ENCODE results near the gene RAD51B.

The RAD51B gene

DNA sequence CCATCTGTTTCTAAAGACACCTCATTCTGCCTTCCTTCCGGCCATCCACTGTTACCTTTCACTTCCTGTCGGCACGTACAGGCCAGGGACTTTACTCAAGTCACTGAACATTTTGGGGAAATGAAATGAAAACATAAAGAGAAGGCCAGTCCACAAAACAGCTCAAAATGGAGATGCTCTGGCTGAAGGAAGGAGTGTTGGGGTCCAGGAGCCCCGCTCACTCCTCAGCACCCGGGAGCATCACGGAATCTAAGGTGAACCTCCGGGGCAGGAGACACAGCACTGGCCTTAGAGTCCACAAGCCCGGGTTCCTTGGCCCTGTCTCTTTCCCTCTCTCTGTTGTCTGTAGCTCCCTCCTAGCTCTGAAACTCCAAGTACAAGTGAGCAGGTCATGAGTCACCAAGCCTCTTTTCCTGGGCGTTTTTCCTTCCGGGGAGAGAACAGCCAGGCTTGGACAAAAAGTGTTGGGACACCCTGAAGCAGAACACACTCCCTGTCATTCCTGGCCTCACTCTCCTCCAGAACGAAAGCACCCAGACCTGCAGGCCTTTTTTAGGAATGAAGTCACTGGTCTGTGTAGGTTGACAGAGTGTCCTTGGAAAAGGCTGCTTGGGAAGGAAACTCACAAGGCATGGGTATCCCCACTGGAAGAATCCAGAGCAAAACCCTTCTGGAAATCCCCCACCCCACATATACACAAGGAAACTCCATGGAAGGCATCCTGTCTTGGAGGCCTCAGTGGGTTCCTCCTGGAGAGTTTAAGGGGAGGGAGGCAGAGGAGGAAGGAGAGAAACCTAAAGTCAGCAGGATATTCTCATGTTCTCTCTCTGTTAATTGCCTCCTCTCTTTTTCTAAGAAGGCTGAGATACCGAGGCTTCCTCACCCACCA lies 728.0 kb downstream of the RAD51B start:
- no peak for DNase-seq

DNA sequence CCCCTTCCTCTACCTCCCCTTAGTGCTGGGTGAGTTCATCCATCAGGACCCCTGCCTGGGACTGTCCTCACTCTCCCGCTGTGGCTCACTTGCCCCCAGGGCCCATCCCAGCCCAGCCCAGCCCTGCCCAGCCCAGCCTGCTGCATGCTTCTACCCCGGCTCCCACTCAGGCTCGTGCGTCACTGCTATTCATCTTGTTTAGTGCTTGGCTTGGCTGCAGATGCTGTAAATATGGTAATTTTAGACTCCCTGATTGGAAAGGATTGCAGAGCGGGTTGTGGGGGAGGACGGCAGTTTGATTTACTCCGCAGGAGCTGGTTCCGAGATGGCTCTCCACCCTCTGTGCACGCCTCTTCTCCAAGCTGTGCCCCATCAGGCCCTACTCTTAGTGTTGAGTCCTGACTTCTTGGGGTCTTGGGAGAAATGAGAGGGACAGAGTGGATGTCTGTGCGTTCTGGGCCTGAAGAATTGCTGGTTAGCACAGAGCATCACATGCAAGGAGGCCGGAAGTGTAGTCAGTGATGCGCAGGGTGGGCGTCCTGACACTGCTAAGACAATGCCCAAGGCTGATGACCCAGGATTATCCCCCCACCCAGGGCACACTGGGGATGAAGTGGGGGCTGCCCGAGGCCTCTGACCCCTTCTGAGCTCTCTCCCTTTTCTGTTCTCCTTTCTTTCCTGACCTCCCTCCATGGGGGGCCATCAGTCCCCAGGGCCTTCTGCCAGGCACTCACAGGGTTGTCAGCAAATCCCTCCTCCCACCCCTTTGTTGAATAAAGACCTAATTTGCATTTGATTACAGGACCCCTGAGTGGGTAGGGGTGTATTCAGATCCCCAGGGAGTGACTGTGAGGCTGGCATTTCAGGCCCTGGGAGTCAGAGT lies 728.9 kb downstream of the RAD51B start:
- no peak for DNase-seq

DNA sequence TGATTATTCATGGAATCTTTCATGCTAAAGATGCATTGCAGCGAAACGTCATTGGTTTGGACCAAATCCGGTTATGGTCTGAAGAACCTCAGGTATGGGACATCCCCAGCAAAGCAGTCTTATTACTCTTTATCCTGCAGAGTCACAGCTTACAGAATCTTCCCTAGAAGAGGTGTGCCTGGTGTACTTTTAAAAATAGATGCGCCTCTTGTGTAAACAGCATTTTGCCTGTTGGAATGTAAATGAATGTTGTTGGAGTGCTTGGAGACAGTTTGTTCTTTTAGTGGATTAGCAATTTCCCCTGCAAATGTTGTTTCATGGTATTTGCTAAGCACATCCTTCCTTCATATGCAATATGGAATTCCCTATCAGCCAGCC lies 730.7 kb downstream of the RAD51B start:
- DNase-seq, result no peak

DNA sequence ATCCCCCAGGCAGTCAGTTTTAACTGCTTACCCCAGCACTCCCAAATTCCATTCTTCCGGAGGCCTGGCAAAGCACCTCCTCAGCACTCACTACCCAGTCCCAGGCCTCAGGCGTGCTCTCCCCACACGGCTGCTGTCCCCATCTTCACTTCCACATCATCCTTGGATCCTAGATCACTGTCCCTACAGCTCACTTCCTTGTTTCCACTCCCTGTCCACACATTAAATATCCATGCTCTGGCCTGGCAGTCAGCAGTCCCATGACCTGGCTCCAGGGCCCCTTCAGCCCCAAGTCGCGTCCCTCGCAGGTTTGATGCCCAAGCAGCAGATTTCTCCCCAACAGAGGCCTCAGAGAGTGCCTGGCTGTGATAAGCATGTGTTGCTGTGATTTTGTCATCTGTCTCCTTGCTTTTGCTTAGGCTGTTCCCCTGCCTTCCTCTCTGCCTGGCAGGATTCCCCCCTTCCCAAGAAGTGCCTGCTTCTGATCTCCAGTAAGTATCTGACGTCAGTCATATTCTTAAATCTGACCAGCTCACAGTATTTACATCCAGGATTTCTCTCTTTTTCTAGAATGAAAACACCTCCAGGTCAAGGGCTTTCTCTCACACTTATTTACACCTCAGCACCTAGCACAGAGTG lies 731.6 kb downstream of the RAD51B start:
- no peak for DNase-seq

DNA sequence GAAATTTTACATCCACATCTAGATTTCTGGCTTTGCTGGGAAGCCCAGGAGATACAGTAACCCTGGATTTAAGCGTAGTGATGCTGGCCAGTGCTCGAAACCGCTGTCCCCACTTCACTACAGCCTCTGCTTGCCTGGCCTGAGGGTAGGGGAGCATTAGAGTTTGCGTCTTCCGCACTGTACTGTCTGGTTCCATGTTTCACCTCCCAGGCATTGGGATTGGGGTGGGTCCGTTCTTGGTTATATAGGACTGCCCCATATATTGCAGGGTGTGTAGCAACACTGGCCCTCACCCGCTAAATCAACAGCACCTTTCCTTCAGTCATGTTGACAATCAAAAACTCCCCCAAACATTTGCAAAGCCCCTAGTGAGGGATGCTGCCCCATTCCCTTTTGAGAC lies 732.5 kb downstream of the RAD51B start:
- no peak for DNase-seq

DNA sequence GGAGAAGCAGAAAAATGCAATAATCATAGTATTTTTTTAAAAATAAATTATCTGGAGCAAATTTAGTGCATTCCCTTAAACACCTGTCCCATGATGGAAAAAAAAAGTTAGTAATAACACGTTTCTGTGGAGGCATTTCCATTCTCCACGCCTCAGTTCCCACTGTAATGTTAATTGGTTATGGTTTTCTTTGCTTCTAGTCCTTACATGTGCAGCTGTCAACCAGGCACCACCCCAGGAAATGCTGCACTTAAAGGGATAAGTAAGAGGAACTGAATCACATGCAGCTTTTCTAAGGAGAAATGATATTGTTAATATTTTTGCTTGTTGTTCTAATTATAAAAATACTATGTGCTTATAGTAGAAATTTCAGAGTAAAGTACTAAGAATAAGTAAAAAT lies 733.0 kb downstream of the RAD51B start:
- DNase-seq, result no peak

DNA sequence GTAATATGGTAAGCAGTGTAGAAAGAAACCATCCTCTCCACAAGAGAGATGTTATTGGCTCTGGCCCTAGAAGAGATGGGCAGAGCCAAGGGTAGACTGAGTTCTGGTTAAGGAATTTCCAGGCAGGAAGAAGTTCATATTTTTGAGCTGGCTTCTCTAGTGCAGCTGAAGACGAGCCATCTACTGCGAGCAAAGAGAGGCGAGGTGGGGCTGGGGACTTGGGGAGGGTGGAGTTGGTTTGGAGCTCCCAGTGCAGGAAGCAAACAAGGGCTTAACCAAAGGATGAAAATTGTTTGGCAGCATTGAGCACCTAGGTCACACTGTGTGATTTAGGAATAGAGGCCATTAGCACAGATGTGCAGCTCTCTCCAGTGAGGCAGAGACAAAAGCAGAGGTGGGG lies 733.7 kb downstream of the RAD51B start:
- no peak for DNase-seq

DNA sequence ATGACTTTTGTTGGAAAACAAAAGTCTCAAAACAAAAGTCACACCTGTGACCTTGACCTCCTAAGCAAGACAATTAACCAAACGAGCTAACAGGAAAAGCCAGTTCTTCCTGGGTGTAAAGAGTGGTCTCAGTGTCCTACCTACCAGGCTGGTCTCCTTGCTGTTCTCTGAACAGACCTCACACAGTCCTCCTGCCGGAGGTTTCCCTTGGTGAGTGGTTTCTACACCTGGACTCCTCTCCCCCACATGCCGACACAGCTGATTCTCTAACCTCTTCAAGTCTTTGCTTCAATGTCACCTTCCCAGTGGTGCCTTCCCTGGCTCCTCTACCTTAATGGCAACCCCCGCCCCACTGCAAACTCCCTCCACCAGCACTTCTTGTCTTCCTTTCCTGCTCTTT lies 734.7 kb downstream of the RAD51B start:
- no peak for DNase-seq

DNA sequence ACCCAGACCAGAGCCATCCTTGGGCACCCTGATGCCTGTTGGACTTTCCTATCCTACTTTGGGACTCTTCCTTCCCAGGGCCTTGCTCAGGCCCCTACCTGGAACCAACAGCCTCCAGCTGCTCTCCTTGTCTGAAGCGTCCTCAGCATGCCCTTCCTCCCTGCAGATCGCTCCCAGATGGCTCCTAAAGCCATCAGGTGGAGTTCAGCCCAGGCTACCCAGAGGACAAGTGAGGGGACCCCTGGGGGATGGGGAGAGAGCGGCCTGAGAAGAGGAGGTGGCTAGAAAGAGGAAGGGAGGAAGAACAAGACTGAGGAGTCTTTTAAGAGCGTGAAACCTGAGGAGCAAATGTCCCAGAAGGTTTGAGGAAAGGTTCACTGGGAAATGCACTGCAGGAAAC lies 736.7 kb downstream of the RAD51B start:
- DNase-seq, result no peak

DNA sequence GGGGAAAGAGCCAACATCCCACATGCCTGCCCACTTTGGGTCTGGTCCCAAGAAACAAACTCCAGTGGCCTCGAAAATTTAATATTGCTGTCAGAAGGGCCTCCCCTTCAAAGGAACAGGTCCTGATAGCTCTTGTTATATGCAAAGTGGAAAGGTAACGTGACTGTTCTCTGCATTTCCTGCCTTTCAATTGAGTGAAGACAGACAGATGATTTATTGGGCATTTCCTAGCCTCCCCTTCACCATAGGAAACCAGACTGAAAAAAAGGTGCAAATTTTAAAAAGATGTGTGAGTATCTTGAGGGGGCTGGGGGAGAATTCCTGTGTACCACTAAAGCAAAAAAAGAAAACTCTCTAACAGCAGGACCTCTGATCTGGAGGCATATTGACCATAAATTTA lies 738.1 kb downstream of the RAD51B start:
- DNase-seq, result no peak

DNA sequence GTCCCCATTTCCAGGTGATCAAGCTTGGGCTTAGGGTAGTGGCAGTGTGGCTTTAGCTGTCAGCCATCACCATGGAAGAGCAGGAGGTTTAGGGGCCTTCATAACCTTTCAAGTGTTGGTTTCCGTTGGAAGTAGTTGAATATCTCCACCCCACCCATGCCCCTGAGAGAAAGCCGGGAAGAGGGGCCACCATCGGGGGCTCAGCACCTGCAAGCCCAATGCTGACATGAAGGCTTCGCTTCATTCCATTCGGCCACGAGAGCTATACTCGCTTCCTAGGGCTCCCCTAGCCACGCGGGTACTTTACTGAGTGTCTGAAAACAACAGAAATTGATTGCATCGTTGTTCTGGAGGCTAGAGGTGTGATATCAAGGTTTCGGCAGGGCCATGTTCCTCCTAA lies 738.5 kb downstream of the RAD51B start:
- no peak for DNase-seq

DNA sequence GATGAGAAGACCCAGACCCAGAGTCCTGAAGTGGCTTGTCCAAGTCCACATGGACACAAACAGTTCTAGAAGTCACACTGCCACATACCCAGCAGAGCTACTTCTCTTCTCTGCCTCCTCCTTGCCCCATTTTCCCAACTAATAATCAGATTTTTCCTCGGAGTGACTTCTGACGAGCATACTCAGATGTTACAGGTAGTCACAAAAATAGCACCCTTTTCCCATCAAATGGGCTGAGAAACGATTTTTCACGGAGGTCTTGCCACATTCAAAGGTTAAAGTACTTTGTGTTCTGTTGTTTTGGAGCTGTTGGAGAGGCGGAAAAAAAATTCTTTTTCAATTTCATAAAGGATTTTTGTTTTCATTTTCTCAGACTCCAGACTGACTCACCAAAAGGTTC lies 740.4 kb downstream of the RAD51B start:
- DNase-seq, result no peak

DNA sequence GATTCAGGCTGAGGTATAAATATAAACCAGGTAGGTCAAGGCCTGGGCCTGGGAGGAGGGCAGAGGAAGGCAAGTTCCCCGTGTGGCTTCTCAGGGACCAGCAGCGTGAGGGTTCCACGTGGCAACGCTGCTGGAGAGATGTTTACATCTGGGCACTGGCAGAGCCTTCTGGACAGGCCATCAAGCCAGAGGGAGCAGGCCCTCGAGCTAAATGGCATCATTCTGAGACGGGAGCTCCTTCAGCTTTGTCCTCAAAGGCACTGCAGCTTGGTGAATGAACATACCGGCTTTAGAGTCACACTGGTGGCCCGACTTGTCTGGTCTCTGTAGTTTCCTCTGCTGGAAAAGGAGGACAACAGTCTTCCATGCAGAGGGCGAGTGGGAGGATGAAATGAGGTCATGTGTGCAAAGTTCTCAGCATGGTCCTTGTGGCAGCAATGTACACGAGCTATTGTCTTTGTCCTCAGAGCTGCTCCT lies 742.0 kb downstream of the RAD51B start:
- DNase-seq, result no peak

DNA sequence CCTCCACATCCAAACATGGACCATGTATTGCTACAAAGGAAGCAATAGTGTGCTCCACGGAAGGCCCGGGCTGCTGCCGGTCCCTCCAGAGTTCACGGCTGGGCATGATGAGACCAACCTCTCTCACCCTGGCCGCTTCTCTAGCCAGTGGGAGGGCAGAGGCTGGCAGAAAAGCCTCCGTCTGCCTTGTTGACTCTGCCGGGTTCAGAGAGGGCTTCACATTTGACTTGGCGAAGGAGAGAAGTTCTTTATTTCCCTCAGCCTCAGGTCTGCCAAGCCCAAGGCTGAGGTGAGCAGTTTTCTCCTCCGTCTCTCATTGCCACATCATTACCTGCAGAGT lies 743.3 kb downstream of the RAD51B start:
- no peak for DNase-seq

DNA sequence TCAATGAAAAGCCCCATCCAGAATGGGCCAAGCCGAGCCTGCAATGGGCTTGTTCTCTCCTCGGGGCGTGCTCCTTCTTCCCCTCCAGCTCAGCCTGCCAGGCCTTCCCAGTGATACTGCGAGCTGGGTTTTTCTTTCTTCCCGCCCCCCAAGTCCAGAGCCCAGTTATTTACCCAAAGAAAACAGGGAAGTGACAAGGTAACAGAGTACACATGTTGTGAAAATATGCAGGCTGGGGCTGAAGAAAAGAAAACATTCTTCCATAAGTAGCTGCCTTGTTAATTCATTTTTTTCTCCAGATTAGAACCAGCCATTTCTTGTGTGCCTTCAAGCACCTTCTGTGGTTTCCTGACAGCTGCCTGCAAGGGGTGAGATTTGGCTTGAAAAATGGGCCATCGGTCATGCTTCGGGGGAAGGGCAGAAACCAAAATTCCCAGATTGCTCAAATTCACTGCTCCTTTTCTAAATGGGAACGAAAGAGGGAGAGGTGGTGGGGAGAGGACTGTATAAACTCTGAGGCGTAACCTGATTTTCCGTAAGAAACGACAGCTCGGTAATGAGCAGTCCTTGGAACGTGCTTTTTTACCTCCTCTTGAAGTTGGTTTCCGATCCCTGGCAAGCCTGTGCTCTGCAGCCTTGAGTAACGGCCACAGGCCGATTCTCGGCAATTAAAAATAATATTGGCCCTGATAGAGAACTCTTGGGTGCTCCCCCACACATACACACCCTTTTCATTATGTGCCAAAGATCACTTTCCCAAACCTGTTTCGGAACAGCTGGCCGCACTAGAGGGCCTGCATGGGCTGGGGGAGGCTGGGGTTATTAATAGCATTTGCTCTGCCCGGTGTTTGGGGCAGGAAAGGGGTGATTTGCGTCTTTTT lies 743.9 kb downstream of the RAD51B start:
- DNase-seq, result no peak

DNA sequence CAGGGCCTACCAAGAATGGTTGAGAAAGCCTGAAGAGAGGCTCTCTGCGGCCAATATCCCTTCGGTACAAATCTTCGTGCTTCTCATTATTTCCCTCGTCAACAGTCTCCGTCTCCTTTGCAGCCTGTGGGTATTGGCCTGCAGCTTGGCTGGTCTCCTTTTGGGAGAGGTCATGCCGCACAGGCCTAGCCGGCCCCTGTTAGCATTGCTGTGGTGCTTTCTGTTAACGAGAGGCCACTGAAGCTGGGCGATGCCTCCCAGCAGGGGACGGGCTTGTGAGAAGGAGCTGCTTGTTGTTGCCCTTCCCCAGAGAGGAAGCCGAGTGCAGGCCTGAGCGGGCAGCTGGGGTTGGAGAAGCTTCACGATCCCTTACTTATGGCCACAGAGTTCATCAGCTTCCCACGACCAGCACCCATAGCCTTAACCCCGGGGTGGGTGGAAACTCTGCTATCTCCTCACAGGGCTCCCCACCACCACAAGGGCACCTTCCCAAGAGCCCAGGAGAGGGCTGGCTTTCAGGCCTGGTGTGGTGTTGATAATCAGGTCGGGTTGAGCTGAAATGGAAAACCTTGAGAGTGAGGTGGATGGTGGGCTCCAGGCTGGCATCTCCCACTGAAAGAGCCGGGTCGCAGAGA lies 744.7 kb downstream of the RAD51B start:
- no peak for DNase-seq

DNA sequence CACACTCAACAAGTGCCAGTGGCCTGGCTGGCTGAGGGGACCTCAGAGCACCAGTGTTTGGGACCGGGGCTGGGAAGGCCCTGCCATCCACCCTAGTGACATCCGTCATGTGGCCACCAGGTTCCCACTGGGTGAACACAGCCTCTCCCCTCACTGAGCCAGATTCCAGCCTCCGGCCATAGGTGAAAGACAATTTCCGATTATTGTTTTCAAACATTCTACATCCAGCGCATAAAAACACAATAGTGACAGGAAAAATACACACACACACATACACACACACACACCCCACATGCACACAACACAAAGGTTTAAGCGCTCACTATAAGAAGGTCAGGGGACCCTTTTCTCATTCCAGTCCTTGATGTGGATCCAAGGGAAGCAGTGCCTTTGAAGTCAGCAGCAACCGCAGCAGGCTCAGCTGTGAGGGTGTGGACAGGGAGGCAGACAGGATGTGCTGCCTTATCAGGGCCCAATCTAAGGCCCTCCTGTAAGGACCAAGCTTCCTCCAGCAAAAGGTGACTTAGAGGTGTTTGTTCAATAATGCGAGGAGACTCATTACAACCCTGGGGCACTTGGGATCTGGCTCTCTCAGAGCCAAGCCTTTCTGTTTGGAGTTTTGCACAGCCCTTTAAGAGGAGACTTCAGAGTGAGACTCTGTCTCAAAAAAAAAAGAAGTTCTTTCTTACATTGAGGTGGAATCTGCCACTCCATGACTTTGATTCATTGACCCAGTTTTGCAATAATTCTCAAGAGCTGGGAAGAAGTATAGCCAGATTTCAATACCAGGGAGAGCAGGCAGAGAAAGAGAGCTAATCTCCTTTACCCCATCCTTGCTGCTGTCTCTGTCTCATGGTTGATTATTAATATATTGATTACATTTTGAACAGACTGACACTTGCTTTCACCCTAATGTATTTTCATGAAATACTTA lies 745.5 kb downstream of the RAD51B start:
- DNase-seq, result no peak

DNA sequence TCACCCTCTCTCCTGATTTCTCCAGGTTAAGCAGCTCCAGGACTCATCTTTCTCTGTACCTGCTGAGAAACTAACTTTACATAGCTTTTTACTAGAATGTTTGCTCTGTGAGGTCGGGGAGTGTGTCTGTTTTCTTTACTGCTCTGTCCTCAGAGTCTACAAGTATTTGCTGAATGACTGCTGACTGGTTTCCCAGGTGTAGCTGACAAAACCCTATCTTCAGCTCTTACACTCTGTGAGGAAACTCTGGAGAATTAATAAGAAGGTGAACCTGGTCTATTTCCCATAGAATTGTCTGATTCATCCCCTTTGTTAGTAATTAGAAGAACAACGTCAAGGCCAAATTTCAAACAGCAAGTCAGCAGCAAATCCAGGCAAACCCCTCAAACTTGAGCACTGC lies 746.5 kb downstream of the RAD51B start:
- no peak for DNase-seq

DNA sequence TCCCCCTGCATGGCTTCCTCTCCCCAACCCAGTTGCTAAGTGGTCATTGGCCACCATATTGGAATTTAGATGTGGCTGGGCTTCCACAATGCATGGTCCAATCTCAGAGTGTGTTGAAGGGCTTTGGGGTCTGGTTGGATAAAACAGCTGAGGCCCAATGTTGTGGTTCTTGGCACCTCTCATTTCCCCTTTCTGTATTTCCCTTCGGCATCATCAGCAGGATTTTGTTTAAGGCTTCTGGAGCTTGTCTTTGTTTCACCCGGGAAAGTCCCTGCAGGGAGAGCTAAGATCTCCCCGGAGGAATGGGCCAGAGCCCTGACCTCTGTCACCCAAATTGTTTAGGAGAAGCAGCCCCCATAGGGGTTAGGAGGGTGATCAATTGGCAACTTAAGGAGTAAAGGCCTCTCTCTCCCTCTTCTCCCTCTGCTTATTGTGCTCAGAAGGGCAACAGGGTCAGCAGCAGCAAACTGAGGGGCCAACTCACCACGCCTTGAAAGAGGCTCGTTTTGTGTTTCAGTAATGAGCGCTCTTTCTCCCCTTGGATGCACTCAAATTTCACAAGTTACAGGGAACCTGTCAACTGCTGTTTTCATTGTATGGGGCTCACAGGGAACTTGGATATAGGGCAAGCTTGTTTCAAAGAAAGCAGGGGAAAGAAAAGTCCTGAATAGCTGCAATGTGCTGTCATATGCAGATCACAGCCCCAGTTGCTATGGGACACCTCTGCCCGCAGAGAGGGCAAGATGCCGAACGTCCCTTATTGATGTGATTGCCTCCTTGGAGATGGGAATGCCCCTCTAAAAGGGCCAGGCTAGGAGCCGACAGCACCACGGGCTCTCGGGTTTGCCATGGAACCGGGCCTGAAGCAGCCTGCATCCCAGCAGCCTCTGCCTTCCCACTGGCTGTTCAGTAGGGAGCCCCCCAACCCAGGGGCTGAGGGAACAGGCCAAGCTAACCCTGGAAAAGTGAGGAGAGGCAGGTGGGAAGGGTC lies 749.6 kb downstream of the RAD51B start:
- no peak for DNase-seq

DNA sequence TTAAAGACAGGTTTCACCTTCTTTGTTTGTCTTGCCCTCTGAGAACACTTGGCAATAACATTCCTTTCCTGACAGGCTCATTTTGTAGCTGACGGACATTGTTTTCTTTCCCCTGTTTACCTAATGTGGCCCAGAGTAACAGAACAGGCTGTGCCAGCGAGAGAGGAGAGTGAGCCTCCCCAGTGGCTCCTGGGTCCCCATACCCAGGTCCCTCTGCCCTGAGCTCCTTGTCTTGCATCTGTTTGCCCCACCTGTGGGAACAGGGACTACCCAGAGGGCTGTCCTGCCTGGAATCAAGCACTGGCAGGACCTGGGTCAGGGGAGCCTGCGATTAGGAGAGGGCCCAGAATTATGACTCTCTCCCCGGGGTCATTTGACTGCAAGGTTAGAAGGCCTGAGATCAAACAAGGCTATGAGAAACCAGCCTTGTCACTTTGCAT lies 750.4 kb downstream of the RAD51B start:
- DNase-seq, result no peak
